ENCODE measurements around the gene GLI3. TPM values are rescaled to one million over a fixed set of nuclear protein-coding genes. Genes with fewer than 3 reads are reported as not detected.

The GLI3 gene
- total RNA-seq, 1 experiment from 2014 or later: 45.0 TPM

GRCh38 chr7:41998041-41998440, 239.0 kb downstream of the GLI3 start:
- Histone ChIP-seq H3T11ph (ENCODE audit: low read length) (no peak overlapping the region), H3K56ac (ENCODE audit: insufficient read length, low read depth, low read length) (no peak overlapping the region), H2AK5ac (ENCODE audit: insufficient read length, low read length) (no peak overlapping the region), H4K8ac (replicated peaks; ENCODE audit: insufficient read length, low read depth, low read length) (no peak overlapping the region), H3K4me1 (ENCODE audit: insufficient read depth, low read length) (no peaks in the 10 kb centered on the region), H3K4me2 (ENCODE audit: insufficient read depth, insufficient read length, low read length) (no peak overlapping the region), H3K23ac (ENCODE audit: insufficient read length, low read depth, low read length) (no peak overlapping the region), H3K18ac (ENCODE audit: insufficient read length, low read depth, low read length) (no peak overlapping the region), H2BK120ac (ENCODE audit: low read depth, low read length, poor library complexity, severe bottlenecking) (no peak overlapping the region), H4K20me1 (ENCODE audit: control insufficient read depth, insufficient read depth, insufficient read length) (no peaks in the 10 kb centered on the region), H3K4ac (ENCODE audit: low read depth, low read length) (no peak overlapping the region), H4K5ac (ENCODE audit: insufficient read length, low read depth, low read length) (no peak overlapping the region), H3K79me2 (ENCODE audit: insufficient read depth, low read length) (no peaks in the 10 kb centered on the region), H3K79me1 (ENCODE audit: insufficient read depth, low read depth, low read length, poor library complexity, severe bottlenecking) (no peaks in the 10 kb centered on the region), H3K9me3 (ENCODE audit: control insufficient read depth, low read depth, low read length) (no peaks in the 10 kb centered on the region), H3K9ac (ENCODE audit: extremely low read depth, insufficient read length, low read length) (no peak overlapping the region), H2BK5ac (ENCODE audit: insufficient read length, low read length) (no peak overlapping the region), H2BK12ac (ENCODE audit: insufficient read length, low read depth, low read length) (no peak overlapping the region), H2AFZ (ENCODE audit: low read length) (no peak overlapping the region), H3K14ac (ENCODE audit: insufficient read depth, low read length) (no peak overlapping the region), H2BK20ac (ENCODE audit: low read depth, low read length, poor library complexity, severe bottlenecking) (no peak overlapping the region), H4K91ac (ENCODE audit: insufficient read length, low read depth, low read length) (no peak overlapping the region), H3K27ac (ENCODE audit: insufficient read length, low read depth, low read length) (no peak overlapping the region), H2BK15ac (ENCODE audit: low read depth, low read length) (no peak overlapping the region), H3K27me3 (ENCODE audit: insufficient read depth, low read length) (no peaks in the 10 kb centered on the region), H3K23me2 (ENCODE audit: insufficient read length, low read depth, low read length, poor library complexity, severe bottlenecking) (no peaks in the 10 kb centered on the region)
- H3K27me3 Mint-ChIP-seq (ENCODE audit: low read depth): no peaks in the 10 kb centered on the region
- H3K27ac Mint-ChIP-seq: no peak overlapping the region
- no CpG with 5 or more reads among the region's 2 CpGs for WGBS (ENCODE audit: extremely low coverage, insufficient read length, low lambda C conversion rate)
- H3K4me1 Mint-ChIP-seq: peaks cover 5 to 6% of the 10 kb centered on the region in 2 experiments; a peak in 2 of 4 replicates
- no peaks in the 10 kb centered on the region for H3K9me3 Mint-ChIP-seq
- H3K36me3 Mint-ChIP-seq (ENCODE audit: insufficient read depth in 1 of 3, low read depth in 3 of 3): peaks cover 0 to 9% (median 4%) of the 10 kb centered on the region in 3 experiments; a peak in 2 of 7 replicates
- H3K4me3 Mint-ChIP-seq: no peak overlapping the region
- TF ChIP-seq CTCF (conservative IDR thresholded peaks at IDR 0.05): no peak
- DNase-seq: no peak
